22Rv1 (cell line): ENCODE measurements around the gene SMIM22.

ENCODE experiments used
- H3K27ac ChIP-seq: fragments of 450-650 bp; 2 replicates; pipeline ENCODE4 v1.5.1; 2017
- ZFX ChIP-seq: fragments of 450-650 bp; IDR thresholded peaks from 2 replicates; pipeline ENCODE4 v1.6.1; 2017; ENCODE audit warnings: antibody characterized with exemption, borderline replicate concordance
- TF ChIP-seq, protein P1 (sequence below): fragments of 450-650 bp; IDR thresholded peaks from 2 replicates; pipeline ENCODE4 v1.5.1; 2017; ENCODE audit warnings: mild to moderate bottlenecking

Gene SMIM22

DNA sequence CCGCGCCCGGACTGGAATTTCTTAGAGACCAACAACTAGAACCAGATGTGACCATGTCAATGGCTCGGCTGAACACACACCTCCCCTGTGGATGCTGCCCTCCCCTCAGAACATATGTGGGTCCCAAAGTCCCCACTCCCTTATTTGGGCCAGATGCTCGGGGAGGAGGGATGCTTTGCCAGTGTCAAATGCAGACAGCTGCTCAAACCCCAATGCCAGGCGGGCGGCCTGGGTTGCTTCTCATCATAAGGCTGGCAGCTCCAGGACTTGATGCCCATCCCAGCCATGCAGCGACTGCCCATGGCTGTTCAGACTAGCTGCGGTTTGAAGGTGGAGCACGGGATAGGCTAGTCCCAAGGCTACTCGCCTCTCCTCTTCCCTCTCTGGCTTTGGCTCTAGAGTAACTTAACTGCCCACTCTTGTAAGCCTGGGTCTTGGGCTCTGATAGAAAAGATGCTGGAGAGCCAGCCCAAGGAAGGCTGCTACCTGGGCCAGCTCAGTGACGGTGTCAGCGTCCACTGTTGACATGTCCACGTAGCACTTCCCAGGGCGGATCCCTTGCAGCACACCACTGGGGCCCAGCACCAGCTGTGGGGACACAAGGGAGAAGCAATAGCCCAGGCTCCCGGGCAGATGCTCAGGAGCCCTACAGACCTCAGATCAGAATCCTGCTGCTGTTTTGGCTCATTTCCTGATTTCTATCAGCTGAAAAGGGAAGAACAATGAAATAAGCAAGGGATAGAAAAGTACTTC, 18.3 kb downstream of the SMIM22 start:
- no peak for TF ChIP-seq ZFX
- TF ChIP-seq, protein P1, sequence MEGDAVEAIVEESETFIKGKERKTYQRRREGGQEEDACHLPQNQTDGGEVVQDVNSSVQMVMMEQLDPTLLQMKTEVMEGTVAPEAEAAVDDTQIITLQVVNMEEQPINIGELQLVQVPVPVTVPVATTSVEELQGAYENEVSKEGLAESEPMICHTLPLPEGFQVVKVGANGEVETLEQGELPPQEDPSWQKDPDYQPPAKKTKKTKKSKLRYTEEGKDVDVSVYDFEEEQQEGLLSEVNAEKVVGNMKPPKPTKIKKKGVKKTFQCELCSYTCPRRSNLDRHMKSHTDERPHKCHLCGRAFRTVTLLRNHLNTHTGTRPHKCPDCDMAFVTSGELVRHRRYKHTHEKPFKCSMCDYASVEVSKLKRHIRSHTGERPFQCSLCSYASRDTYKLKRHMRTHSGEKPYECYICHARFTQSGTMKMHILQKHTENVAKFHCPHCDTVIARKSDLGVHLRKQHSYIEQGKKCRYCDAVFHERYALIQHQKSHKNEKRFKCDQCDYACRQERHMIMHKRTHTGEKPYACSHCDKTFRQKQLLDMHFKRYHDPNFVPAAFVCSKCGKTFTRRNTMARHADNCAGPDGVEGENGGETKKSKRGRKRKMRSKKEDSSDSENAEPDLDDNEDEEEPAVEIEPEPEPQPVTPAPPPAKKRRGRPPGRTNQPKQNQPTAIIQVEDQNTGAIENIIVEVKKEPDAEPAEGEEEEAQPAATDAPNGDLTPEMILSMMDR: no peak

DNA sequence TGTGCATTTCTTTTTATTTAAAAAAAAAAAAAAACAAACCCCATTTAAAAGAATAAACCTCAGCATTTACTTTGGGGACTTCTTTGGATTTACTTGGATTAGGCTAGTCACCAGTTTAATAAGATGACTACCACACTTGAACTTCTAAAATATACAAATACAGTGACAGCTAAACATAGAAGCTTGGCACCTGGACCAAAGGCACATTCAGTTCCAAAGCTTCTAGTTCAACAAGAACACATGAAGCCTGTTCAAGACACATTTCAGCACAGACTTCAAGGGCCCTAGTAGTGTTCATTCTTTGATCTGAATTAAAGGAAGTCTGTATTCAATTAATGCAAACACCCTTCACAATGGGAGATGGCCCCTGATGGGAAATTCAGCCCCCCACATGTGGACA, 18.9 kb downstream of the SMIM22 start:
- no peak overlapping the region for H3K27ac ChIP-seq
- TF ChIP-seq ZFX: no peak
- TF ChIP-seq, protein P1: no peak

More for the DNA sequence above, 18.3 kb downstream of the SMIM22 start:
- no peak overlapping the region for H3K27ac ChIP-seq

DNA sequence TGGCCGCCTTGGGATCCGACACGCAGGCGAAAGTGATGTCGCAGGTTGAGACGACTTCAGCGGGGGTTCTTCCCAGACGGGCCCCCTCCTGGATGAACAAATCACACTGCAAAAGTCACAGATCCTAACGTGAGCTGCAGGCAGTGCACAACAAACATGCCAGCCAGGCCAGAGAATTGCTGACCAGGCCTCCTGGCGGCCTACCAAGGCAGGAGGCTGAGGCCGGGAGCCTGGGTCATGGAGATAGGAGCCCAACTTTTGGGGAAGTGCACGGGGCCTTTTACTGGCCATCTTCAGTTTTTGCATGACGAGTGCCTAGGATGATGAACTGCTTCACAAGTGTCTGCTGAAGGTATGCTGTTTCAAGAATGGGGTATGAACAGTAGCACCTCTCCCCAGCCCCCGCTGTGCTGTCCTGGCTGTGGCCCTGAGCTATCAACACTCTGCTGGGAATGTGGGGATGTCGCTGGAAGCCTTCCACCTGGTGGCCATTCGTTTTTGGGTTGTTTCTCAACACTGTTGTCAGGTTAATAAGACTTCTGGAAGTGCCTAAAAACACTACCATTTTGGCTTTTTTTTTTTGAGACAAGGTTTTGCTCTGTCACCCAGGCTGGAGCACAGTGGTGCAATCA, 19.5 kb downstream of the SMIM22 start:
- H3K27ac ChIP-seq: no peak overlapping the region
- TF ChIP-seq, protein P1: no peak
- TF ChIP-seq ZFX: no peak

DNA sequence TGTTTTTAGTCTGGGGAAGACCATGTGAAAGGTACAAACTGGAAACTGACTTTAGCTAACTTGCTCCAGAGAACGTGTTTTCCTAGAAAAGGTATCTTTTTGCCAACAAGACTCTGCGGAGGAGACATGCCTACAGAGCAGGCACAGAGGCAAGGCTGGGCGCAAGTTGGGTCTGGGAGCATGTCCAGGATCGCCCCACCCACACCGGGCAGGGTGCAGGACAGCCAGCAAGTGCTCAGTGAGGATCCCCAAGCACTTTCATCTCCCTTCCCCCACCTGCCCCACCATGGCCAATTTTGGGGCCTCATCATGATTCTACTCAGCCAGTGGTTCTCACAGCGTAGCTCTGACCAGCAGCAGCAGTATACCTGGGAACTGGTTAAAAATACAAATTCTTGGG, 25.5 kb downstream of the SMIM22 start:
- TF ChIP-seq ZFX: no peak
- TF ChIP-seq, protein P1: no peak
- no peak overlapping the region for H3K27ac ChIP-seq

DNA sequence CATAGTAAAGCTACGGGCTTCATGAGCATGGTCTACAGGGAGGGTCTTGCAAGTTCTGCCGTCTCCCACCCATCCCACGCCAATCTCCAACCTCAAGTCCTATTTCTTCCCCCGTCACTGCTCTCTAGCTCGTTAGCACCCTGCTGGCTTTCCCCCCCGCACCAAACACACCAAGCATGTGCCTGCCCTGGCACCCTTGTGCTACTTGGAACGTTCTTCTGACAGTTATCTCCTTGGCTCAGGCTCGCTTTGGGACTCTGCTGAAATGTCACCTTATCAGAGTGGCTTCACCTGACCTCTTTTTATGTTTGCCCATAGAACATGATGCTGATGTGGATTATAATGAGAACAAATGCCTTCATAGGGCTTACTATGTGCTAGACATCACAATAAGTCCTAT, 30.0 kb downstream of the SMIM22 start:
- TF ChIP-seq ZFX: no peak
- TF ChIP-seq, protein P1: no peak
- H3K27ac ChIP-seq: no peak overlapping the region

DNA sequence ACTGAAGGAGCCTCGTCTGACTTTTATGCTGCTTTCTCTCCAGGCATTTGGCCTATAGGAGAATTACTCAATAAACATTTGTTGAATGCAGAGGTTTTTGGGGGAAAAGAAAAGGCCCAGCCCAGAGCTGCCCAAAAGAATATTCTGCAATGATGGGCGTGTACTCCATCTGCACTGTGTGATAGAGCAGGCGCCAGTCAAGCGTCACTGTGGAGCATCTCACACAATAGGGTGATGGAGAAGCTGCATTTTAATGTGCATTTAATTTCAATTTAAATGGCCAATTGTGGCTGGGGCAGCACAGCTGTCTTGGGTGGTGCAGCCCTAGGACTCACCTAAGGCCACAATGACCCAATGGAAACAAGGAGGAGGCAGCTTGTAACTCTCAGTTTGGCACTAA, 31.4 kb downstream of the SMIM22 start:
- no peak overlapping the region for H3K27ac ChIP-seq
- no peak for TF ChIP-seq ZFX
- TF ChIP-seq, protein P1: no peak

DNA sequence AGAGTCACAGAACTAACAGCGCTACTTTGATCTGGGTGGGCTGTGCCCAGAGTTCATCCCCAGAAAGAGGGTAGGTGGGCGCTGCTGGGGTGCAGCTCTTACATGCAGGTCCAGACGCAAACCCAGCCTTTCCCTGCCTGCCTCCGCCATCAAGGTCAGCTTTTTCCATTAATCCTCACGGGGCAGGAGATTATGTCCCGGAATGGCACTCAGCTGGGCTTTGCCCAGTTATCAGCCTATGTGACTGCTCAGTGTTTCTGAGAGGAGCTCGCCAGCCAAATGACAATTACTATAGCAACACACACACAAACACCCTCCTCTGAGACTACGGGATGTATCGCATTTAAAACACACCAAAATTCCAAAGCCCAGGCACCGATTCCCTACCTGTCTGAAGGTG, 31.8 kb downstream of the SMIM22 start:
- H3K27ac ChIP-seq: no peak overlapping the region
- TF ChIP-seq, protein P1: no peak
- TF ChIP-seq ZFX: no peak
